HG02852 (cell line): Measurements from ENCODE around the gene D2HGDH.

Experiments used
- ATAC-seq: cut with Tn5 transposase; IDR thresholded peaks from one replicate; pipeline ENCODE4 v1.9.1; 2021; ENCODE audit warnings: mild to moderate bottlenecking, moderate library complexity; ENCODE audit not compliant: unreplicated experiment

D2HGDH gene

GRCh38 chr2:241734467-241735208 lies at the start of gene D2HGDH:
TSS of gene D2HGDH (plus strand) at chr2:241734630. CDS start at chr2:241735225, 595 bp downstream.
- ATAC-seq, result peak; percentile 77

DNA sequence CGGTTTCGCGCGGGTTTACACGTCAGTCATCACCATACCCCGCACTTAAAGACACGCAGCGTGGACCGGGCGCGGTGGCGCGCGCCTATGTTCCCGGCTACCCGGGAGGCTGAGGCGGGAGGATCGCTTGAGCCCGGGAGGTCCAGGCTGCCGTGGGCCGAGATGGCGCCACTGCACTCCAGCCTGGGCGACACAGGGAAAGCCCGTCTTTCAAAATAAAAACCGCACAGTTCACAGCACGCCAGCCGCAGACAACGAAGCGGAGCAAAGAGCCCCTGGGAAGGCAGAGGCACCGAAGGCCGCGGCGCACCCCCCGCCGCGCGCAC lies 48.1 kb upstream of the D2HGDH start:
- peak; percentile 11 for ATAC-seq

GRCh38 chr2:241686650-241687425 lies 47.6 kb upstream of the D2HGDH start, which contains the start of gene DTYMK:
TSS of gene DTYMK (minus strand) at chr2:241686815. CDS start at chr2:241686783, 32 bp downstream.
- peak; percentile 92 for ATAC-seq

GRCh38 chr2:241689306-241689705 lies 45.1 kb upstream of the D2HGDH start:
- no peak for ATAC-seq

GRCh38 chr2:241690202-241690717 lies 44.2 kb upstream of the D2HGDH start:
- ATAC-seq, result no peak

DNA sequence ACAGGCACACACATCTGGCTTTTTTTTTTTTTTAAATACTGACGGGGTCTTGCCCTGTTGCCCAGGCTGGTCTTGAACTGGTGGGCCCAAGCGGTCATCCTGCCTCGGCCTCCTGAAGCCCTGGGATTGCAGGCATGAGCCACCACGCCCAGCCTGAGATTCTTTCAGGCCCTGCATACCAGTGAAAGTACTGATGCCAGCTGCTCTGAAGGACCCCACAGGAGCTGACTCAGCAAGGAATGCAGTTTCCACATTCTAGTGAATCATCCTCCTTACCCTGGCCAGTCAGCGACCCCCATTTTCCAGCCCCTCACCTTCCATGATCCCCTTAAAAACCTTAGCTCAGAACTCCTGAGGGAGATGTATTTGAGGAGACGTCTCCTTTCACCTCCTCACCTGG lies 42.0 kb upstream of the D2HGDH start:
- ATAC-seq, result no peak

GRCh38 chr2:241695651-241696050 lies 38.8 kb upstream of the D2HGDH start:
- ATAC-seq, result no peak

DNA sequence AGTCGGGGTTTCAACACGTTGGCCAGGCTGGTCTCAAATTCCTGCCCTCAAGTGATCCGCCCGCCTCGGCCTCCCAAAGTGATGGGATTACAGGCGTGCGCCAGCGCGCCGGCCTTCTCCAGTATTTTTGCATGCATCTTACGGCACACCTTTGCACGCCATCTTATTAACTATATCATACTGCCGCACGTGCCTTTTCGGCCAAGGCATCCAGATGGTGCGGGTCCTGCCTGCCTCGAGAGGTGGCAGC lies 33.4 kb upstream of the D2HGDH start:
- ATAC-seq, result no peak

DNA sequence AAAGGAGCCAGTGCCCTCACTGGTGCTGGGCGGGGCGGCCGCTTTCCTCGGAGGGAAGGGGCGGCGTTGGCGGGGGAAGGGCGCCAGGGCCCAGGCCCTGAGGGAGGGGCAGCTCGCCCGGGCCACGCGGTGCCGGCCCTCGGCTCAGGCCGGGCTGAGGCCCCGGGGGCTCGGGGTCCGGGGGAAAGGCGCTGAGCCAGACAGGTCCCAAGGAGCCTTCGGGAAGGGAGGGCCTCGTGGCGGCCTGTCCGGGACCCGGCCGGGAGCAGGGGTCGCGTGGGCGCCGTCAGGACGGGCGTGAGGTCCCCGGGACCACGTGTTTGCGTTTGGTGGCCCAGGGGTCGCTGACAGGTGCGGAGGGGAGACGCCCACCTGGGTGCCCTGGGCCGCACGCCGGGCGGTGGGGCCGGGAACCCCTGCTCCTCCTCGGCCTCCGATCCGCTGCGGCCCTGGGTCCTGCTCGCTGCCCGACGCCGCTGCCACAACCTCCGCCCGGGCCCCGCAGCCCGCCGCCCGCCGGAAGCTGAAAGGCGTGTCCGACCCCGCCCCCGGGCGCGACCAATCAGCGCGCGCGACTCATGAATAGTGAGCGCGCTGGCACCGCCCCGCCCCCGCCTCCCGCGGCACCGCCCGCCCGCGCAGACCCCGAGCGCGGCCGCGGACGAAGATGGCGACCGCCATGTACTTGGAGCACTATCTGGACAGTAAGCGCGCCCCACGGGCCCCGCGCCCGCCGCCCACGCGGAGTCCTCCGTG lies 32.9 kb upstream of the D2HGDH start, which contains the start of gene ING5:
Gene ING5 (plus strand): TSS at position 641 of the 756 bp plus-strand sequence. CDS start 27 bp downstream, at position 668.
- peak; percentile 62 for ATAC-seq

- peak; percentile 70 for ATAC-seq
These were observed 32.0 kb upstream of the D2HGDH start for GRCh38 chr2:241702155-241703031.

DNA sequence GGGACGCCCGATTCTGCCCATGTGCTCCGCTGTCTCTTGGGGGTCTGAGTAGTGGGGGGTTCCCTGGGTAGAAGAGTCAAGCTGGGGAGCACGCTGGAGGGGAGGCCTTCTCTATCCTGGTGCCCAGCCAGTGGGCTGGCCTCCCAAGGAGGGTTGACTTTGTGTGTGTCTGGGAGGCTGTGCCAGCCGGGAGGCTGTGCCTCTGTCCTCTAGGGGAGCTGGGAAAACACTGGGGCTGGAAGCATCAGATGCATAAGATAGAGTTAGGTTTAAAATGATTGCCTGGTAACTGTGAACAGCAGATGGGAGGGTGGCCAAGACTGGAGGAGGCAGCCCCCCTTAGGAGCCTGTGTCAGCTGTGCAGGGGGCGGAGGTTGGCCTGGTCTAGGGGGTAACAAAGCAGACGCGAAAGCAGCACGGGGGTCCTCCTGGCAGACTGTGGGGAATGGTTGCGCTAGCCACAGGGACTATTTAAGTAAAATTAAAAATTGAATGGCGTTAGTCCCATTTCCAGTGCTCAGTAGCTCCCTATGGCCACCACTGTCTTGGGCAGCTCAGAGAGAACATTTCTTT lies 31.3 kb upstream of the D2HGDH start:
- no peak for ATAC-seq

DNA sequence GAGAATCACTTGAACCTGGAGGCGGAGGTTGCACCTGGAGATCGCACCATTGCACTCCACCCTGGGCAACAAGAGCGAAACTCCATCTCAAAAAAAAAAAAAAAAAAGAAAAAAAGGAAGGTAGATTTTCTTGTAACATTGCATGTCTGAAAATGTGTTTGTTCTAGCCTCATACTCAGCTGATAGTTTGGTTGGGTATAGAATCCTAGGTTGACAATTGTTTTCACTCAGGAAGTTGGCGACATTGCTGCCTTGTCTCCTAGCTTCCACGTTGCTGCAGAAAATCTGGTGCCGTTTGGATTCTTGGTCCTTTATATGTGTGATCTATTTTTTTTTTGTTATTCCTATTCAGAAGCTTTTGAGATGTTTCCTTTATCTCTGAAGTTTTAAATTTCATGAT lies 27.9 kb upstream of the D2HGDH start:
- no peak for ATAC-seq

DNA sequence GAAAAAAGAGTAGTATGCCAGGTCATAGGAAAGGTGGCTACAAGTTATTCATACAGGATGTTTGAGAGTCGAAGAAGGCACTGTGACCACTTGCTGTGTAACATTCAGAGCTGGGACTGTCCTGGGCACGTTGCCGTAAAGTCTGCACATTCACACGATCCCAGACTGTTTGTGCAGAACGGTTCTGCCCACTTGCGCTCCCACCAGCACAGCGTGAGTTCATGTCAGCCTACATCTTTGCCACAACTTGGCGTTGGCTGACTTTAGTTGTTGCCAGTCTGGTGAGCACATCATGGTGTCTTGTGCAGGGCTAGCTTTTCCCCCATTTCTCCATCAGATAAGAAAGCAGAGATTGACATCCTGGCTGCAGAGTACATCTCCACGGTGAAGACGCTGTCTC lies 25.6 kb upstream of the D2HGDH start:
- no peak for ATAC-seq

DNA sequence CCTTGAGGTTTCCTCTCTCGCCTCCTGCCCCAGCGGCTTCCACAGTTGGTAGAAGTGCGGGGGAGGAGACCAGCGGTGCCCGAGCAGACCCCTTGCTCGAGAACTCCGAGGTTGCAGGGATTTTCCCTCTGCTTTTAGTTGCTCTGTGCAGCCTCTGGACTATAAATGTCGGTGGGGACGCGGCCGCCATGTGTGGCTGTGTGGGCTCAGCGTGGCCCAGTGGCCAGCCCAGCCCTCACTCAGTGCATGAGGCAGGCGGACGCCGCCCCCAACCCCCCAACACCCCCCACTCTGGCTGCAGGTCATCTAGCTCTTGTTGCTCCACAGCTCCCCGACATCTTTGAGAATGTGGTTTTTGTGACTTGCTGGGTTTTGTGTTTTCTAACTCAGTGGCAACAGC lies 15.3 kb upstream of the D2HGDH start:
- no peak for ATAC-seq

DNA sequence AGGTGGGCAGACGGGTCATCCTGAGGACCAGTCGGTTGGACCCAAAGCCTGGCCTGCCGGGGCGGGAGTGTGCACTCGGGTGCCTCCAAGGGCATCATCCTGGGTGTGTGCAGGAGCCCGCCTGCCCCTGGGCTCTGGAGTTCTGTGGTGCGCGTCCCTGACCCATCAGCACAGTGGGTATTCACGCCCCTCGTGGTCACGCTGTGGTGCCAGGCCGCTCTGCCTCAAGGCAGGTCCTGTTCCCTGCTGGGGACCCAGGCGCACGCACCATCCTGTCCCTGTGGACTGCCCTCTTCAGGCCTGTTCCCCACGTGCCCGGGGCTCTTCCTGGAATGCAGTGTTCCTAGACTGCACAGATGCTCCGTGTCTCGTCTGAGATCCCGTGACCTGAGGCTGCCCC lies 14.3 kb upstream of the D2HGDH start:
- ATAC-seq, result no peak

- no peak for ATAC-seq
These were observed 13.9 kb upstream of the D2HGDH start for GRCh38 chr2:241720560-241720959.

- no peak for ATAC-seq
These were observed 12.6 kb upstream of the D2HGDH start for GRCh38 chr2:241721852-241722251.

DNA sequence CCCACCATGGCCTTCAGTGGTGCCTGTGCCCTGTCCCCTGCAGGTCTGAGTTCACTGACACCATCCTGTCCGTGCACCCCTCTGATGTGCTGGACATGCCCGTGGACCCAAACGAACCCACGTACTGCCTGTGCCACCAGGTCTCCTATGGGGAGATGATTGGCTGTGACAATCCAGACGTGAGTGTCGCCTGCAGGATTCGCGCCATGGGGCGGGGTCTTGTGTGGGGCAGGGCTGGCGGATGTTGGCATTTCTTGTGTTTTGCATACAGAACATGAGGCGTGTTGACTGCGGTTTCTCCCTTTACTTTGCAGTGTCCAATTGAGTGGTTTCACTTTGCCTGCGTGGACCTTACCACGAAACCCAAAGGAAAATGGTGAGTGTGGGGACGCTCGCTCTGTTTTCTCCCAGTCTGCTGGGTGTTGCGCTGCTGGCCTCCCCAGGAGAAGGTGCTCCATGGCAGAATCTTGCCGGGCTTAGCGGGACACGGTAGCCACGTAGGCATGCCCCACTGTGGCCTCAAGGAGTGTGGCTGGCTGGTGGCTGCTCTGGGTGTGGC lies 11.5 kb upstream of the D2HGDH start:
- no peak for ATAC-seq

- no peak for ATAC-seq
These were observed 10.0 kb upstream of the D2HGDH start for GRCh38 chr2:241724259-241724974.
